Measurements from ENCODE around the gene NLRC5.

The NLRC5 gene

DNA sequence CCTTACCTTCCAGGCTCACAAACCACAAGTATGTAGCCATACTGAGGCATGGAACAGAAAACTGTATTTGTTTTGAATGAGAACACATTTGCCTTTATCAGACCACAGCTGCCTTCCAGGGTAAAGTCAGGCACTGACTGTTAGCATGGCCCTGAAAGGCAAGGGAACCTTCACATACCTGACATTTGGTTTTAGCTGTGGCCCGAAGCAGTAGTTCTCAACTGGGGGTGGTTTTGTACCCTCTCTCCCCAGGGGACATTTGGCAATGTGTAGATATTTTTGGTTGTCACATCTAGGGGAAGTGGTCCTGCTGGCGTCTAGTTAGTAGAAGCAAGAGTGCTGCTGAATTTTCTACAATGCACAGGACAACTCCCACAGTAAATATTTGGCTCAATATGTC, 48.3 kb upstream of the NLRC5 start:
- CTCF ChIA-PET: interaction anchor here (0.7 to 1.7 kb wide), 5 partner anchors 10 to 166 kb away, joined by 3 to 11 read pairs (median 3); no protein-coding TSS in a partner anchor
- POLR2A ChIA-PET: interaction anchor here (2.2 kb wide), 1 partner anchor 10 kb away, joined by 11 read pairs; the partner anchor contains the start of gene HERPUD1
- Histone ChIP-seq H3K9me3 (ENCODE audit: control insufficient read depth, insufficient read depth, low read depth, low read length) (no peaks in the 10 kb centered on the region), H3K4me1 (ENCODE audit: control insufficient read depth, insufficient read depth, low read length) (no peaks in the 10 kb centered on the region), H3K27ac (ENCODE audit: extremely low read depth, low read depth, low read length) (no peak overlapping the region), H3K4me3 (ENCODE audit: low read depth, low read length) (no peak overlapping the region), H3K36me3 (ENCODE audit: control insufficient read depth in 2 of 2, insufficient read depth in 1 of 2, low read length in 2 of 2) (peaks cover 37 to 91% of the 10 kb centered on the region in 2 experiments)
- TF ChIP-seq ZFHX2 (tag by site-specific recombination; conservative IDR thresholded peaks at IDR 0.05) (no peak), ZNF768 (tag by site-specific recombination; IDR thresholded peaks at IDR 0.05) (no peak), GFI1B (tag by site-specific recombination; IDR thresholded peaks at IDR 0.05) (no peak), ZNF302 (tag by site-specific recombination; IDR thresholded peaks at IDR 0.05; ENCODE audit: low read depth) (no peak), SP2 (tag by site-specific recombination; IDR thresholded peaks at IDR 0.05) (no peak), TCF7L2 (IDR thresholded peaks at IDR 0.05; ENCODE audit: borderline replicate concordance, low read depth, low read length) (no peak), OSR2 (tag by site-specific recombination; IDR thresholded peaks at IDR 0.05) (no peak), ZNF114 (tag by site-specific recombination; IDR thresholded peaks at IDR 0.05) (no peak), SALL2 (tag by site-specific recombination; IDR thresholded peaks at IDR 0.05; ENCODE audit: borderline replicate concordance) (no peak), ZNF311 (tag by site-specific recombination; IDR thresholded peaks at IDR 0.05; ENCODE audit: borderline replicate concordance) (no peak), BCL11A (tag by site-specific recombination; IDR thresholded peaks at IDR 0.05; ENCODE audit: low read depth) (no peak), ZNF645 (tag by site-specific recombination; IDR thresholded peaks at IDR 0.05) (no peak), IKZF3 (tag by site-specific recombination; IDR thresholded peaks at IDR 0.05) (no peak), ZNF48 (tag by site-specific recombination; IDR thresholded peaks at IDR 0.05) (no peak), ZNF548 (tag by site-specific recombination; IDR thresholded peaks at IDR 0.05) (no peak), ZFP37 (tag by site-specific recombination; IDR thresholded peaks at IDR 0.05) (no peak), ZNF23 (tag by site-specific recombination; IDR thresholded peaks at IDR 0.05; ENCODE audit: borderline replicate concordance) (no peak), ZNF785 (tag by site-specific recombination; IDR thresholded peaks at IDR 0.05) (no peak)
- TF ChIP-seq, protein P1, sequence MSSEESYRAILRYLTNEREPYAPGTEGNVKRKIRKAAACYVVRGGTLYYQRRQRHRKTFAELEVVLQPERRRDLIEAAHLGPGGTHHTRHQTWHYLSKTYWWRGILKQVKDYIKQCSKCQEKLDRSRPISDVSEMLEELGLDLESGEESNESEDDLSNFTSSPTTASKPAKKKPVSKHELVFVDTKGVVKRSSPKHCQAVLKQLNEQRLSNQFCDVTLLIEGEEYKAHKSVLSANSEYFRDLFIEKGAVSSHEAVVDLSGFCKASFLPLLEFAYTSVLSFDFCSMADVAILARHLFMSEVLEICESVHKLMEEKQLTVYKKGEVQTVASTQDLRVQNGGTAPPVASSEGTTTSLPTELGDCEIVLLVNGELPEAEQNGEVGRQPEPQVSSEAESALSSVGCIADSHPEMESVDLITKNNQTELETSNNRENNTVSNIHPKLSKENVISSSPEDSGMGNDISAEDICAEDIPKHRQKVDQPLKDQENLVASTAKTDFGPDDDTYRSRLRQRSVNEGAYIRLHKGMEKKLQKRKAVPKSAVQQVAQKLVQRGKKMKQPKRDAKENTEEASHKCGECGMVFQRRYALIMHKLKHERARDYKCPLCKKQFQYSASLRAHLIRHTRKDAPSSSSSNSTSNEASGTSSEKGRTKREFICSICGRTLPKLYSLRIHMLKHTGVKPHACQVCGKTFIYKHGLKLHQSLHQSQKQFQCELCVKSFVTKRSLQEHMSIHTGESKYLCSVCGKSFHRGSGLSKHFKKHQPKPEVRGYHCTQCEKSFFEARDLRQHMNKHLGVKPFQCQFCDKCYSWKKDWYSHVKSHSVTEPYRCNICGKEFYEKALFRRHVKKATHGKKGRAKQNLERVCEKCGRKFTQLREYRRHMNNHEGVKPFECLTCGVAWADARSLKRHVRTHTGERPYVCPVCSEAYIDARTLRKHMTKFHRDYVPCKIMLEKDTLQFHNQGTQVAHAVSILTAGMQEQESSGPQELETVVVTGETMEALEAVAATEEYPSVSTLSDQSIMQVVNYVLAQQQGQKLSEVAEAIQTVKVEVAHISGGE (tag by site-specific recombination; conservative IDR thresholded peaks at IDR 0.05; ENCODE audit: low read depth): no peak

- ChIA-PET POLR2A (interaction anchor here (2.2 kb wide), 1 partner anchor 10 kb away, joined by 11 read pairs; the partner anchor contains the start of gene HERPUD1), CTCF (interaction anchor here (1.4 to 1.7 kb wide), 4 partner anchors 9 to 75 kb away, joined by 3 to 11 read pairs (median 4); no protein-coding TSS in a partner anchor)
- H3K27ac ChIP-seq (ENCODE audit: extremely low read depth, low read depth, low read length): no peak overlapping the region
- no peaks in the 10 kb centered on the region for H3K9me3 ChIP-seq (ENCODE audit: control insufficient read depth, insufficient read depth, low read depth, low read length)
- H3K4me3 ChIP-seq (ENCODE audit: low read depth, low read length): no peak overlapping the region
- peaks cover 35 to 83% of the 10 kb centered on the region in 2 experiments for H3K36me3 ChIP-seq (ENCODE audit: control insufficient read depth in 2 of 2, insufficient read depth in 1 of 2, low read length in 2 of 2)
- H3K4me1 ChIP-seq (ENCODE audit: control insufficient read depth, insufficient read depth, low read length): no peaks in the 10 kb centered on the region
- TF ChIP-seq ZNF623 (tag by site-specific recombination; IDR thresholded peaks at IDR 0.05) (no peak), ZNF391 (tag by site-specific recombination; IDR thresholded peaks at IDR 0.05; ENCODE audit: borderline replicate concordance, low read depth) (no peak), ZNF416 (tag by site-specific recombination; IDR thresholded peaks at IDR 0.05) (no peak), ZNF404 (tag by site-specific recombination; IDR thresholded peaks at IDR 0.05) (no peak), ZNF664 (tag by site-specific recombination; IDR thresholded peaks at IDR 0.05) (peak; percentile 83), ZIC2 (tag by site-specific recombination; IDR thresholded peaks at IDR 0.05) (peak; percentile 87), ZNF2 (tag by site-specific recombination; IDR thresholded peaks at IDR 0.05) (no peak), MEIS1 (CRISPR knock-in tag; IDR thresholded peaks at IDR 0.05; ENCODE audit: borderline replicate concordance) (no peak)
- TF ChIP-seq, protein P2, sequence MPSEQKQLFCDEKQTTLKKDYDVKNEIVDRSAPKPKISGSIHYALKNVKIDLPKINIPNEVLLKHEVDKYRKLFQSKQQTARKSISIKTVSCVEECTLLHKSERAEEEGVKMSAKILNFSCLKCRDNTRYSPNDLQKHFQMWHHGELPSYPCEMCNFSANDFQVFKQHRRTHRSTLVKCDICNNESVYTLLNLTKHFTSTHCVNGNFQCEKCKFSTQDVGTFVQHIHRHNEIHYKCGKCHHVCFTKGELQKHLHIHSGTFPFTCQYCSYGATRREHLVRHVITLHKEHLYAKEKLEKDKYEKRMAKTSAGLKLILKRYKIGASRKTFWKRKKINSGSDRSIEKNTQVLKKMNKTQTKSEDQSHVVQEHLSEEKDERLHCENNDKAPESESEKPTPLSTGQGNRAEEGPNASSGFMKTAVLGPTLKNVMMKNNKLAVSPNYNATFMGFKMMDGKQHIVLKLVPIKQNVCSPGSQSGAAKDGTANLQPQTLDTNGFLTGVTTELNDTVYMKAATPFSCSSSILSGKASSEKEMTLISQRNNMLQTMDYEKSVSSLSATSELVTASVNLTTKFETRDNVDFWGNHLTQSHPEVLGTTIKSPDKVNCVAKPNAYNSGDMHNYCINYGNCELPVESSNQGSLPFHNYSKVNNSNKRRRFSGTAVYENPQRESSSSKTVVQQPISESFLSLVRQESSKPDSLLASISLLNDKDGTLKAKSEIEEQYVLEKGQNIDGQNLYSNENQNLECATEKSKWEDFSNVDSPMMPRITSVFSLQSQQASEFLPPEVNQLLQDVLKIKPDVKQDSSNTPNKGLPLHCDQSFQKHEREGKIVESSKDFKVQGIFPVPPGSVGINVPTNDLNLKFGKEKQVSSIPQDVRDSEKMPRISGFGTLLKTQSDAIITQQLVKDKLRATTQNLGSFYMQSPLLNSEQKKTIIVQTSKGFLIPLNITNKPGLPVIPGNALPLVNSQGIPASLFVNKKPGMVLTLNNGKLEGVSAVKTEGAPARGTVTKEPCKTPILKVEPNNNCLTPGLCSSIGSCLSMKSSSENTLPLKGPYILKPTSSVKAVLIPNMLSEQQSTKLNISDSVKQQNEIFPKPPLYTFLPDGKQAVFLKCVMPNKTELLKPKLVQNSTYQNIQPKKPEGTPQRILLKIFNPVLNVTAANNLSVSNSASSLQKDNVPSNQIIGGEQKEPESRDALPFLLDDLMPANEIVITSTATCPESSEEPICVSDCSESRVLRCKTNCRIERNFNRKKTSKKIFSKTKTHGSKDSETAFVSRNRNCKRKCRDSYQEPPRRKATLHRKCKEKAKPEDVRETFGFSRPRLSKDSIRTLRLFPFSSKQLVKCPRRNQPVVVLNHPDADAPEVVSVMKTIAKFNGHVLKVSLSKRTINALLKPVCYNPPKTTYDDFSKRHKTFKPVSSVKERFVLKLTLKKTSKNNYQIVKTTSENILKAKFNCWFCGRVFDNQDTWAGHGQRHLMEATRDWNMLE (tag by site-specific recombination; conservative IDR thresholded peaks at IDR 0.05; ENCODE audit: low read depth): no peak
Measured at GRCh38 chr16:56941856-56942331, 47.5 kb upstream of the NLRC5 start.
